ENCODE data around the gene HSPA4L. TPM values are rescaled to one million over a fixed set of nuclear protein-coding genes. Genes with fewer than 3 reads are reported as not detected.

The HSPA4L gene
- total and polyA plus RNA-seq, 2 experiments from 2014 or later: 3.5 to 4.2 TPM

GRCh38 chr4:127799711-127800110 is 17.6 kb downstream of the HSPA4L start:
- no peaks in the 10 kb centered on the region for H3K36me3 ChIP-seq (ENCODE audit: insufficient read depth)
- no peak overlapping the region for H3K4me2 ChIP-seq
- H3K9me2 ChIP-seq (ENCODE audit: insufficient read depth): no peaks in the 10 kb centered on the region
- no peaks in the 10 kb centered on the region for H3K36me3 Mint-ChIP-seq (ENCODE audit: low read depth)
- ATAC-seq (no peak), DNase-seq (ENCODE audit: low spot score) (no peak)
- no peaks in the 10 kb centered on the region for H4K20me1 ChIP-seq (replicated peaks; ENCODE audit: insufficient read depth)
- H3F3A ChIP-seq (replicated peaks; ENCODE audit: low read depth): no peaks in the 10 kb centered on the region
- TF ChIP-seq JUNB (IDR thresholded peaks at IDR 0.05; ENCODE audit: unreplicated experiment): no peak
- TF ChIP-seq, protein P1, sequence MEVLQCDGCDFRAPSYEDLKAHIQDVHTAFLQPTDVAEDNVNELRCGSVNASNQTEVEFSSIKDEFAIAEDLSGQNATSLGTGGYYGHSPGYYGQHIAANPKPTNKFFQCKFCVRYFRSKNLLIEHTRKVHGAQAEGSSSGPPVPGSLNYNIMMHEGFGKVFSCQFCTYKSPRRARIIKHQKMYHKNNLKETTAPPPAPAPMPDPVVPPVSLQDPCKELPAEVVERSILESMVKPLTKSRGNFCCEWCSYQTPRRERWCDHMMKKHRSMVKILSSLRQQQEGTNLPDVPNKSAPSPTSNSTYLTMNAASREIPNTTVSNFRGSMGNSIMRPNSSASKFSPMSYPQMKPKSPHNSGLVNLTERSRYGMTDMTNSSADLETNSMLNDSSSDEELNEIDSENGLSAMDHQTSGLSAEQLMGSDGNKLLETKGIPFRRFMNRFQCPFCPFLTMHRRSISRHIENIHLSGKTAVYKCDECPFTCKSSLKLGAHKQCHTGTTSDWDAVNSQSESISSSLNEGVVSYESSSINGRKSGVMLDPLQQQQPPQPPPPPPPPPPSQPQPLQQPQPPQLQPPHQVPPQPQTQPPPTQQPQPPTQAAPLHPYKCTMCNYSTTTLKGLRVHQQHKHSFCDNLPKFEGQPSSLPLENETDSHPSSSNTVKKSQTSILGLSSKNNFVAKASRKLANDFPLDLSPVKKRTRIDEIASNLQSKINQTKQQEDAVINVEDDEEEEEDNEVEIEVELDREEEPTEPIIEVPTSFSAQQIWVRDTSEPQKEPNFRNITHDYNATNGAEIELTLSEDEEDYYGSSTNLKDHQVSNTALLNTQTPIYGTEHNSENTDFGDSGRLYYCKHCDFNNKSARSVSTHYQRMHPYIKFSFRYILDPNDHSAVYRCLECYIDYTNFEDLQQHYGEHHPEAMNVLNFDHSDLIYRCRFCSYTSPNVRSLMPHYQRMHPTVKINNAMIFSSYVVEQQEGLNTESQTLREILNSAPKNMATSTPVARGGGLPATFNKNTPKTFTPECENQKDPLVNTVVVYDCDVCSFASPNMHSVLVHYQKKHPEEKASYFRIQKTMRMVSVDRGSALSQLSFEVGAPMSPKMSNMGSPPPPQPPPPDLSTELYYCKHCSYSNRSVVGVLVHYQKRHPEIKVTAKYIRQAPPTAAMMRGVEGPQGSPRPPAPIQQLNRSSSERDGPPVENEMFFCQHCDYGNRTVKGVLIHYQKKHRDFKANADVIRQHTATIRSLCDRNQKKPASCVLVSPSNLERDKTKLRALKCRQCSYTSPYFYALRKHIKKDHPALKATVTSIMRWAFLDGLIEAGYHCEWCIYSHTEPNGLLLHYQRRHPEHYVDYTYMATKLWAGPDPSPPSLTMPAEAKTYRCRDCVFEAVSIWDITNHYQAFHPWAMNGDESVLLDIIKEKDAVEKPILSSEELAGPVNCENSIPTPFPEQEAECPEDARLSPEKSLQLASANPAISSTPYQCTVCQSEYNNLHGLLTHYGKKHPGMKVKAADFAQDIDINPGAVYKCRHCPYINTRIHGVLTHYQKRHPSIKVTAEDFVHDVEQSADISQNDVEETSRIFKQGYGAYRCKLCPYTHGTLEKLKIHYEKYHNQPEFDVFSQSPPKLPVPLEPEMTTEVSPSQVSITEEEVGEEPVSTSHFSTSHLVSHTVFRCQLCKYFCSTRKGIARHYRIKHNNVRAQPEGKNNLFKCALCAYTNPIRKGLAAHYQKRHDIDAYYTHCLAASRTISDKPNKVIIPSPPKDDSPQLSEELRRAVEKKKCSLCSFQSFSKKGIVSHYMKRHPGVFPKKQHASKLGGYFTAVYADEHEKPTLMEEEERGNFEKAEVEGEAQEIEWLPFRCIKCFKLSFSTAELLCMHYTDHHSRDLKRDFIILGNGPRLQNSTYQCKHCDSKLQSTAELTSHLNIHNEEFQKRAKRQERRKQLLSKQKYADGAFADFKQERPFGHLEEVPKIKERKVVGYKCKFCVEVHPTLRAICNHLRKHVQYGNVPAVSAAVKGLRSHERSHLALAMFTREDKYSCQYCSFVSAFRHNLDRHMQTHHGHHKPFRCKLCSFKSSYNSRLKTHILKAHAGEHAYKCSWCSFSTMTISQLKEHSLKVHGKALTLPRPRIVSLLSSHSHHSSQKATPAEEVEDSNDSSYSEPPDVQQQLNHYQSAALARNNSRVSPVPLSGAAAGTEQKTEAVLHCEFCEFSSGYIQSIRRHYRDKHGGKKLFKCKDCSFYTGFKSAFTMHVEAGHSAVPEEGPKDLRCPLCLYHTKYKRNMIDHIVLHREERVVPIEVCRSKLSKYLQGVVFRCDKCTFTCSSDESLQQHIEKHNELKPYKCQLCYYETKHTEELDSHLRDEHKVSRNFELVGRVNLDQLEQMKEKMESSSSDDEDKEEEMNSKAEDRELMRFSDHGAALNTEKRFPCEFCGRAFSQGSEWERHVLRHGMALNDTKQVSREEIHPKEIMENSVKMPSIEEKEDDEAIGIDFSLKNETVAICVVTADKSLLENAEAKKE (CRISPR knock-in tag; IDR thresholded peaks at IDR 0.05): no peak
- TF ChIP-seq ZNF114 (CRISPR knock-in tag; IDR thresholded peaks at IDR 0.05): no peak
- TF ChIP-seq CTCF (conservative IDR thresholded peaks at IDR 0.05; ENCODE audit: low read depth in 2 of 2): no peak
- no peak for TF ChIP-seq EZH2phosphoT487 (IDR thresholded peaks at IDR 0.05; ENCODE audit: unreplicated experiment)
- TF ChIP-seq, protein P2, sequence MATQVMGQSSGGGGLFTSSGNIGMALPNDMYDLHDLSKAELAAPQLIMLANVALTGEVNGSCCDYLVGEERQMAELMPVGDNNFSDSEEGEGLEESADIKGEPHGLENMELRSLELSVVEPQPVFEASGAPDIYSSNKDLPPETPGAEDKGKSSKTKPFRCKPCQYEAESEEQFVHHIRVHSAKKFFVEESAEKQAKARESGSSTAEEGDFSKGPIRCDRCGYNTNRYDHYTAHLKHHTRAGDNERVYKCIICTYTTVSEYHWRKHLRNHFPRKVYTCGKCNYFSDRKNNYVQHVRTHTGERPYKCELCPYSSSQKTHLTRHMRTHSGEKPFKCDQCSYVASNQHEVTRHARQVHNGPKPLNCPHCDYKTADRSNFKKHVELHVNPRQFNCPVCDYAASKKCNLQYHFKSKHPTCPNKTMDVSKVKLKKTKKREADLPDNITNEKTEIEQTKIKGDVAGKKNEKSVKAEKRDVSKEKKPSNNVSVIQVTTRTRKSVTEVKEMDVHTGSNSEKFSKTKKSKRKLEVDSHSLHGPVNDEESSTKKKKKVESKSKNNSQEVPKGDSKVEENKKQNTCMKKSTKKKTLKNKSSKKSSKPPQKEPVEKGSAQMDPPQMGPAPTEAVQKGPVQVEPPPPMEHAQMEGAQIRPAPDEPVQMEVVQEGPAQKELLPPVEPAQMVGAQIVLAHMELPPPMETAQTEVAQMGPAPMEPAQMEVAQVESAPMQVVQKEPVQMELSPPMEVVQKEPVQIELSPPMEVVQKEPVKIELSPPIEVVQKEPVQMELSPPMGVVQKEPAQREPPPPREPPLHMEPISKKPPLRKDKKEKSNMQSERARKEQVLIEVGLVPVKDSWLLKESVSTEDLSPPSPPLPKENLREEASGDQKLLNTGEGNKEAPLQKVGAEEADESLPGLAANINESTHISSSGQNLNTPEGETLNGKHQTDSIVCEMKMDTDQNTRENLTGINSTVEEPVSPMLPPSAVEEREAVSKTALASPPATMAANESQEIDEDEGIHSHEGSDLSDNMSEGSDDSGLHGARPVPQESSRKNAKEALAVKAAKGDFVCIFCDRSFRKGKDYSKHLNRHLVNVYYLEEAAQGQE (IDR thresholded peaks at IDR 0.05; ENCODE audit: unreplicated experiment): no peak
- no peak for TF ChIP-seq POLR2AphosphoS5 (IDR thresholded peaks at IDR 0.05; ENCODE audit: low read depth)
- no peak for TF ChIP-seq CREB1 (CRISPR knock-in tag; IDR thresholded peaks at IDR 0.05; ENCODE audit: low read depth)
- no peak for TF ChIP-seq ETS1 (IDR thresholded peaks at IDR 0.05)
- TF ChIP-seq STAT1 (IDR thresholded peaks at IDR 0.05; ENCODE audit: unreplicated experiment): no peak
- no peak for TF ChIP-seq NANOG (IDR thresholded peaks at IDR 0.05; ENCODE audit: borderline replicate concordance)
- TF ChIP-seq ZNF331 (CRISPR knock-in tag; IDR thresholded peaks at IDR 0.05; ENCODE audit: low read depth): no peak
- no peak for TF ChIP-seq EZH2 (IDR thresholded peaks at IDR 0.05; ENCODE audit: low read depth, unreplicated experiment)
- H3K4me3 ChIP-seq: no peak overlapping the region
- H3K79me2 ChIP-seq (replicated peaks; ENCODE audit: insufficient read depth): no peaks in the 10 kb centered on the region
- no peaks in the 10 kb centered on the region for H3K27me3 ChIP-seq (ENCODE audit: insufficient read depth)
- H3K27ac ChIP-seq (ENCODE audit: low read depth): no peak overlapping the region
- no peak overlapping the region for H2AFZ ChIP-seq
- H3K27ac Mint-ChIP-seq: no peak overlapping the region
- H3K4me1 Mint-ChIP-seq: no peaks in the 10 kb centered on the region
- no peaks in the 10 kb centered on the region for H3K9me3 Mint-ChIP-seq
- no peak overlapping the region for H3K4me3 Mint-ChIP-seq
- H3K4me1 ChIP-seq (ENCODE audit: insufficient read depth): no peaks in the 10 kb centered on the region
- H3K27me3 Mint-ChIP-seq (ENCODE audit: insufficient read depth, low read depth, poor library complexity): no peaks in the 10 kb centered on the region

Measured in GM23338 (cell line).